K562 (cell line): ENCODE results near the gene BCL7C. TPM values are rescaled to one million over a fixed set of nuclear protein-coding genes. Genes with fewer than 3 reads are reported as not detected.
A peak's percentile ranks its signal among the peaks of the same experiment; 100 is the strongest.

ENCODE experiments used
- CBFA2T3 ChIP-seq: fragments of 450-650 bp; IDR thresholded peaks from 2 replicates; pipeline ENCODE4 v1.6.1; 2017
- CBX2 ChIP-seq: fragments of 200-600 bp; sonication (generic); IDR thresholded peaks from one replicate; pipeline ENCODE4 v1.6.1; 2012; ENCODE audit warnings: mild to moderate bottlenecking, low read length, inconsistent platforms; ENCODE audit not compliant: insufficient read depth, poor library complexity, severe bottlenecking
- CBX3 ChIP-seq, 2 experiments: IDR thresholded peaks; 1 replicate in 1 of 2; 2 replicates in 1 of 2; pipeline ENCODE4 v1.6.1; 2012; ENCODE audit warnings: inconsistent platforms in 2 of 2, low read length in 2 of 2, borderline replicate concordance in 1 of 2, control low read depth in 1 of 2
- E2F6 ChIP-seq, 2 experiments: IDR thresholded peaks; 2 replicates each; pipeline ENCODE4 v1.6.1; 2011; ENCODE audit warnings: borderline replicate concordance in 1 of 2, control low read depth in 1 of 2, low read depth in 1 of 2, low read length in 1 of 2, mild to moderate bottlenecking in 1 of 2, mixed read lengths in 1 of 2, moderate library complexity in 1 of 2; ENCODE audit not compliant: insufficient read depth in 1 of 2, insufficient read length in 1 of 2, poor library complexity in 1 of 2, severe bottlenecking in 1 of 2; ENCODE audit errors: extremely low read depth in 1 of 2
- E2F8 ChIP-seq: fragments of 450-650 bp; IDR thresholded peaks from 2 replicates; pipeline ENCODE4 v1.7.1; 2018; ENCODE audit warnings: mild to moderate bottlenecking, low read depth; ENCODE audit not compliant: partially characterized antibody
- ETV1 ChIP-seq: fragments of 450-650 bp; conservative IDR thresholded peaks from 2 replicates; pipeline ENCODE4 v1.6.1; 2016; ENCODE audit warnings: missing genetic modification characterization, control low read depth, low read depth, missing compliant biosample characterization
- FOXA1 ChIP-seq: fragments of 450-650 bp; IDR thresholded peaks from 2 replicates; pipeline ENCODE4 v1.6.1; 2016; ENCODE audit warnings: mild to moderate bottlenecking, borderline replicate concordance
- FOXA3 ChIP-seq, 2 experiments: fragments of 450-650 bp in 1 of 2; sonication (generic) in 1 of 2; formaldehyde crosslinking; IDR thresholded peaks in 1 of 2; conservative IDR thresholded peaks in 1 of 2; 2 replicates each; pipeline versions ENCODE4 v1.4.0 to v1.8.0; 2020 to 2022; ENCODE audit warnings: mild to moderate bottlenecking in 2 of 2, missing genetic modification reagents in 1 of 2
- GTF2B ChIP-seq: IDR thresholded peaks from 2 replicates; pipeline ENCODE4 v1.6.1; 2011; ENCODE audit not compliant: insufficient read length; ENCODE audit errors: extremely low read depth
- MIER1 ChIP-seq: fragments of 450-650 bp; IDR thresholded peaks from 2 replicates; pipeline ENCODE4 v1.6.1; 2016; ENCODE audit warnings: antibody characterized with exemption, mild to moderate bottlenecking, low read depth
- MYNN ChIP-seq, 2 experiments: sonication (generic); formaldehyde crosslinking in 1 of 2; IDR thresholded peaks; 2 replicates each; pipeline versions ENCODE4 v1.5.0 to v1.6.1; 2016 to 2020; ENCODE audit warnings: antibody characterized with exemption in 1 of 2, missing genetic modification reagents in 1 of 2
- PCBP1 ChIP-seq: fragments of 200-400 bp; formaldehyde crosslinking; IDR thresholded peaks from 2 replicates; pipeline ENCODE4 v1.6.1; 2018; ENCODE audit warnings: mild to moderate bottlenecking, low read depth, low read length; ENCODE audit not compliant: poor library complexity, severe bottlenecking
- RBM15 ChIP-seq: fragments of 200-400 bp; formaldehyde crosslinking; IDR thresholded peaks from 2 replicates; pipeline ENCODE4 v1.6.1; 2018; ENCODE audit warnings: mild to moderate bottlenecking, low read length, moderate library complexity; ENCODE audit not compliant: insufficient read depth
- RHOXF2B ChIP-seq: fragments of 250-450 bp; sonication (Bioruptor Pico); conservative IDR thresholded peaks from 2 replicates; pipeline ENCODE4 v1.5.1; 2021
- TCFL5 ChIP-seq: fragments of 250-450 bp; sonication (Bioruptor Pico); conservative IDR thresholded peaks from 2 replicates; pipeline ENCODE4 v1.6.1; 2021; ENCODE audit warnings: mild to moderate bottlenecking, moderate library complexity, matching md5 sums
- THRAP3 ChIP-seq: fragments of 450-650 bp; IDR thresholded peaks from 2 replicates; pipeline ENCODE4 v1.6.1; 2016; ENCODE audit warnings: mild to moderate bottlenecking, inconsistent platforms, borderline replicate concordance
- ZBTB49 ChIP-seq: sonication (generic); formaldehyde crosslinking; IDR thresholded peaks from 2 replicates; pipeline ENCODE4 v1.8.0; 2022; ENCODE audit warnings: missing genetic modification reagents, mild to moderate bottlenecking, borderline replicate concordance
- ZKSCAN8 ChIP-seq: fragments of 200-800 bp; sonication (Bioruptor generic); IDR thresholded peaks from 2 replicates; pipeline ENCODE4 v1.6.1; 2016; ENCODE audit warnings: missing genetic modification characterization, missing compliant biosample characterization
- ZNF224 ChIP-seq: sonication (generic); formaldehyde crosslinking; IDR thresholded peaks from 2 replicates; pipeline ENCODE4 v1.8.0; 2022; ENCODE audit warnings: mild to moderate bottlenecking, missing genetic modification reagents
- ZNF77 ChIP-seq: fragments of 250-450 bp; sonication (Bioruptor Pico); IDR thresholded peaks from 2 replicates; pipeline ENCODE4 v1.5.0; 2020
- polyA plus RNA-seq, 8 experiments: library from polyadenylated mRNA; depleted of rRNA in 4 of 8; stranded (reverse) in 5 of 8; unstranded in 3 of 8; fragments of >200 nt; fragmentation: Nextera tagmentation in 2 of 8; fragmentation: Illumina TruSeq in 1 of 8; extraction: Ambion mirVana in 2 of 8; extraction: Trizol in 1 of 8; gene quantifications; 2 replicates each; pipeline versions ENCODE4 v1.2.1 to v1.2.3, GENCODE V29; 2011 to 2014; ENCODE audit warnings: inconsistent platforms in 1 of 8, missing spikeins in 1 of 8
- total RNA-seq, 7 experiments: library from RNA; depleted of rRNA in 6 of 7; stranded (reverse); fragments of >200 nt in 6 of 7; fragmentation: Illumina TruSeq in 2 of 7; extraction: Trizol in 2 of 7; gene quantifications; 2 replicates each; pipeline versions ENCODE4 v1.2.1 to v1.2.3, GENCODE V29; 2011 to 2021; ENCODE audit warnings: low replicate concordance in 1 of 7

Gene BCL7C
- total and polyA plus RNA-seq, 9 of the 15 experiments (the other 6 are each of a cell fraction or from before 2014, with no cell fraction given): 1.7 to 85.8 (median 19.6) TPM

- TF ChIP-seq ZKSCAN8 (CRISPR knock-in tag) (no peak), E2F6 (IDR thresholded peaks at IDR 0.05; ENCODE audit: borderline replicate concordance in 1 of 2, extremely low read depth in 1 of 2, insufficient read depth in 1 of 2, insufficient read length in 1 of 2, low read depth in 1 of 2, low read length in 1 of 2, poor library complexity in 1 of 2, severe bottlenecking in 1 of 2) (peak in 1 of 2 experiments; percentile 24), CBX3 (IDR thresholded peaks at IDR 0.05; ENCODE audit: borderline replicate concordance in 1 of 2, low read length in 2 of 2) (no peak), ZBTB49 (CRISPR knock-in tag) (no peak), CBX2 (no peak), MYNN (IDR thresholded peaks at IDR 0.05) (peak; percentile 56; the same call in 1 of the 2 replicates), MYNN (CRISPR knock-in tag; IDR thresholded peaks at IDR 0.05) (no peak), E2F8 (no peak), ETV1 (0 out of 2 replicates have a peak, but pooled peaks have one; percentile 16), FOXA1 (no peak), ZNF77 (CRISPR knock-in tag) (no peak), GTF2B (no peak), TCFL5 (CRISPR knock-in tag) (no peak), RBM15 (no peak), MIER1 (no peak), THRAP3 (peak; percentile 97), FOXA3 (CRISPR knock-in tag; conservative IDR thresholded peaks at IDR 0.05 in 1 of 2, IDR thresholded peaks at IDR 0.05 in 1 of 2) (peak in 1 of 2 experiments; percentile 14; a peak in 1 of 4 replicates), RHOXF2B (no peak), PCBP1 (no peak), ZNF224 (CRISPR knock-in tag) (no peak), CBFA2T3 (peak; percentile 67)
Measured at GRCh38 chr16:30895627-30896260, 1.9 kb upstream of the BCL7C start (continued).
